Pancreas (tissue), 10 donors: Measurements from ENCODE around the gene DENND1A. TPM values are rescaled to one million over a fixed set of nuclear protein-coding genes. Genes with fewer than 3 reads are reported as not detected.
A peak's percentile ranks its signal among the peaks of the same experiment; 100 is the strongest.

Experiments used
- ATAC-seq, 4 donors: fragments of 200-7000 bp; cut with Tn5 transposase; one replicate each; pipeline versions ENCODE4 v1.8.0 to v1.9.1; 2020; ENCODE audit warnings: mild to moderate bottlenecking in 4 of 4, moderate library complexity in 4 of 4
- DNase-seq, 6 donors: peaks; one replicate each; pipeline ENCODE4 v3.0.0-alpha.2; 2020
- FAIRE-seq: peaks from 2 replicates; lab custom pipeline; 2012; peaks lifted over from hg19 to GRCh38; lab: Jason Lieb, UNC
- H3K27ac ChIP-seq, 4 donors: fragments of 200-600 bp; sonication (generic); 1 replicate in 3 of 4; 2 replicates in 1 of 4; pipeline versions ENCODE4 v1.5.0 to v1.8.0; 2020
- H3K27me3 ChIP-seq, 4 donors: fragments of 200-600 bp; one replicate each; pipeline ENCODE4 v1.8.0; 2021
- H3K36me3 ChIP-seq, 3 donors: fragments of 200-600 bp; sonication (generic) in 1 of 3; one replicate each; pipeline versions ENCODE4 v1.5.0 to v1.8.0; 2020 to 2021
- H3K4me1 ChIP-seq, 3 donors: fragments of 200-600 bp; one replicate each; pipeline ENCODE4 v1.8.0; 2021
- H3K4me3 ChIP-seq, 4 donors: fragments of 200-600 bp; sonication (generic) in 2 of 4; one replicate each; pipeline versions ENCODE4 v1.5.0 to v1.8.0; 2020 to 2021
- H3K9me3 ChIP-seq, 4 donors: fragments of 200-600 bp; one replicate each; pipeline ENCODE4 v1.8.0; 2021
- WGBS, 2 donors: extraction: QIAGEN DNeasy Blood & Tissue Kit; methylation state at CpG; one replicate each; pipeline ENCODE4 v1.1.7; 2013; 5-methylcytosine and 5-hydroxymethylcytosine counted together
- intact Hi-C, 3 donors: fragments of 100-400 bp; cut with DNase I; formaldehyde crosslinking; loops; one replicate each; pipeline versions ENCODE4 v1.11.1 to v1.14.2; 2022
- polyA plus RNA-seq, 2 donors: library from polyadenylated mRNA; stranded (reverse); fragments of 200-250 nt; gene quantifications; one replicate each; pipeline ENCODE4 v1.2.3, GENCODE V29; 2013
- total RNA-seq, 6 donors: library from RNA; stranded (reverse); fragmentation: NEBNext Ultra II Directional in 4 of 6; extraction: Animal tissue kit (Norgen Biotek cat#: 25700) in 4 of 6; gene quantifications; one replicate each; pipeline versions ENCODE4 v1.2.1 to v1.2.4, GENCODE V29; 2021 to 2023
- TF ChIP-seq, protein P1 (sequence below), 4 donors: fragments of 200-600 bp; sonication (generic) in 3 of 4; IDR thresholded peaks; one replicate each; pipeline versions ENCODE4 v1.5.0 to v1.8.0; 2021; ENCODE audit warnings: antibody characterized with exemption in 4 of 4
- donor health status: healthy with polysubstance abuse.
- donor health status: DM: no; HTN: no; CAD: no; lungs with moderate emphysema.
- donor health status: DM: no; HTN: no; CAD: no.
- donor health status: control.
- donor health status: control.
- donor health status: Bipolar disorder and iron deficiency.
- donor health status: DM: yes; HTN: yes; CAD: no.
- donor health status: DM: no; HTN: no; CAD: no.
- donor health status: DM: no; HTN: no; CAD: no.
- donor health status: DM: yes; HTN: yes; CAD: no.

DENND1A gene
- total and polyA plus RNA-seq, 8 donors: 4.5 to 8.3 (median 5.6) TPM

DNA sequence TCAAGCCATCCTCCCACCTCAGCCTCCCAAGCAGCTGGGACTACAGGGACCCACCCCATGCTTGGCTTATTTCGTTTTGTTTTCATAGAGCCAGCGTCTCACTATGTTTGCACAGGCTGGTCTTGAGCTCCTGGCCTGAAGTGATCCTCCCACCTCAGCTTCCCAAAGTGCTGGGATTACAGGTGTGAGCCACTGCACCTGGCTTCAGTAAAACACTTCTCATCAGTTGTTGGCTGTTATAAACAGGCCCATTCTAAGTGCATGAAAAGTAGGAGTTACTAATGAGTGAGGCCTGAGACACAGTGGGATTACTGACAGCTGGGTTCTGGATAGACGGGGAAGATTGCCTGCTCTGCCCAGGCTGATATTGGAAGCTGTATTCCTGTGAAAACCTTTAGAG, 570.4 kb downstream of the DENND1A start:
- Histone ChIP-seq H3K9me3 (no peaks in the 10 kb centered on the region), H3K36me3 (no peaks in the 10 kb centered on the region), H3K4me1 (no peaks in the 10 kb centered on the region), H3K27me3 (no peaks in the 10 kb centered on the region), H3K27ac (no peak overlapping the region), H3K4me3 (no peak overlapping the region)
- TF ChIP-seq, protein P1, sequence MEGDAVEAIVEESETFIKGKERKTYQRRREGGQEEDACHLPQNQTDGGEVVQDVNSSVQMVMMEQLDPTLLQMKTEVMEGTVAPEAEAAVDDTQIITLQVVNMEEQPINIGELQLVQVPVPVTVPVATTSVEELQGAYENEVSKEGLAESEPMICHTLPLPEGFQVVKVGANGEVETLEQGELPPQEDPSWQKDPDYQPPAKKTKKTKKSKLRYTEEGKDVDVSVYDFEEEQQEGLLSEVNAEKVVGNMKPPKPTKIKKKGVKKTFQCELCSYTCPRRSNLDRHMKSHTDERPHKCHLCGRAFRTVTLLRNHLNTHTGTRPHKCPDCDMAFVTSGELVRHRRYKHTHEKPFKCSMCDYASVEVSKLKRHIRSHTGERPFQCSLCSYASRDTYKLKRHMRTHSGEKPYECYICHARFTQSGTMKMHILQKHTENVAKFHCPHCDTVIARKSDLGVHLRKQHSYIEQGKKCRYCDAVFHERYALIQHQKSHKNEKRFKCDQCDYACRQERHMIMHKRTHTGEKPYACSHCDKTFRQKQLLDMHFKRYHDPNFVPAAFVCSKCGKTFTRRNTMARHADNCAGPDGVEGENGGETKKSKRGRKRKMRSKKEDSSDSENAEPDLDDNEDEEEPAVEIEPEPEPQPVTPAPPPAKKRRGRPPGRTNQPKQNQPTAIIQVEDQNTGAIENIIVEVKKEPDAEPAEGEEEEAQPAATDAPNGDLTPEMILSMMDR (IDR thresholded peaks at IDR 0.05): no peak
- DNase-seq (peak in 3 of 6 donors; percentile 10 to 57 (median 32)), ATAC-seq (peak; percentile 33 to 63 (median 62)), FAIRE-seq (no peak)
- 32 to 35% methylated on average over 3 of the region's 3 CpGs for WGBS, 2 donors
- intact Hi-C loops: loop anchor here in 1 of 3 donors (10.0 kb wide), 2 partner anchors 245 to 275 kb away; no protein-coding TSS in a partner anchor

DNA sequence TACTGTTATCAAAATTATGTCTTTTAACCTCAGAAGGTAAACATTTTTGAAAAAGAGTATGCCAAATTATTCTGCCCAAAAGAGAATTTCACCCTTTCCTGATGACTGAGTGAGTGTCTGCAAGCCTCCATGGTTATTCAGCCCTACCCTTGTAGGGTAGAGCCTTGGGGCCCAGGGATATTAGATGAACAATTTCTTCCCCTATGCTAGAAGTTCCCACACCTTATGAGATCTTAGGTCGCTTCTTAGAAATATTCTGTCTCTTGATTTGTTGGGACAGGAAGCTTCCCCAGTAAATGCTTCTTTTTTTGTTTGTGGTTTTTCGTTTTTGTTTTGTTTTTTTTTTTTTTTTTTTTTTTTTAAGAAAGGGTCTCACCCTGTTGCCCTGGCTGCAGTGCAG, 570.8 kb downstream of the DENND1A start:
- WGBS, 2 donors: 65 to 73% methylated on average over 2 of the region's 2 CpGs
- Histone ChIP-seq H3K27ac (no peak overlapping the region), H3K27me3 (no peaks in the 10 kb centered on the region), H3K36me3 (no peaks in the 10 kb centered on the region), H3K9me3 (no peaks in the 10 kb centered on the region), H3K4me1 (no peaks in the 10 kb centered on the region), H3K4me3 (no peak overlapping the region)
- TF ChIP-seq, protein P1 (IDR thresholded peaks at IDR 0.05): no peak
- ATAC-seq (no peak), FAIRE-seq (no peak), DNase-seq (no peak)
- intact Hi-C loops: loop anchor here in 1 of 3 donors (10.0 kb wide), 2 partner anchors 244 to 274 kb away; no protein-coding TSS in a partner anchor

DNA sequence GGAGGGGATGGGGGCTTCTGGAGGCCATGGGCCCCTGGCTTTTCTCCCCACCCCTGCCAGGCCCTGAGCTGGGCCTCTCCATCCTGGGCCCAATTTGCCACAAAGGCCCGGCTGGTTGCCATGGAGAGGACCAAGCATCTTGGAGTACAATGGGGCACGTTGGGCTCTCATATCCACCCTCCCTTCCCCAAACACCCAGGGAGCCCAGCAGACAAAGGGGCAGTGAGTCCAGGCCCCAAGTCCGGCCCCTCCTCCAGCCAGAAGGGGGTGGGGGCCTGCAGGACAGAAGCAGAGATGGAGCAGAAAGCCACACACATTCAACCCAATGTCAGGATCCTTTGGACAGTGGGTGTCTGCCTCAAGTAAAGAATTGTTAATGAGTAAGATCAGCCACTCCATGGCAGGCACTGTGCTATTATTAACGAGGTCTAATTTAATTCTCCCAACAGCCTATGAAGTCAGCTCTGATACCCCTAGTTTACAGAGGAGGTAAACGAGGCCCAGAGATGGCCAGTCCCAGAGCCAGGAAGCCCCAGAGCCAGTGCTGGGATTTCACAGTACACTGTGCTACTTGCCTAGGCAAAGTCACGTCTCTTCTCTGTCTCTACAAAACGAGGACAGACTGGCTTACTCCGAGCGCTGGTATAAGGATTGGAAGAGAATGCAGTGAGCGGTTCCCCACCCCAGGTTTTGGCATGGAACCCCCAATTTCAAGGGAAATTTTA, 571.6 kb downstream of the DENND1A start:
- no peaks in the 10 kb centered on the region for H3K4me1 ChIP-seq
- WGBS, 2 donors: 81 to 87% methylated on average over 10 of the region's 10 CpGs
- no peak for FAIRE-seq
- ATAC-seq: no peak
- no peak overlapping the region for H3K4me3 ChIP-seq
- no peaks in the 10 kb centered on the region for H3K27me3 ChIP-seq
- H3K9me3 ChIP-seq: no peaks in the 10 kb centered on the region
- TF ChIP-seq, protein P1 (IDR thresholded peaks at IDR 0.05): no peak
- no peaks in the 10 kb centered on the region for H3K36me3 ChIP-seq
- DNase-seq: no peak
- intact Hi-C loops: loop anchor here in 1 of 3 donors (10.0 kb wide), 2 partner anchors 244 to 274 kb away; no protein-coding TSS in a partner anchor
- no peak overlapping the region for H3K27ac ChIP-seq

DNA sequence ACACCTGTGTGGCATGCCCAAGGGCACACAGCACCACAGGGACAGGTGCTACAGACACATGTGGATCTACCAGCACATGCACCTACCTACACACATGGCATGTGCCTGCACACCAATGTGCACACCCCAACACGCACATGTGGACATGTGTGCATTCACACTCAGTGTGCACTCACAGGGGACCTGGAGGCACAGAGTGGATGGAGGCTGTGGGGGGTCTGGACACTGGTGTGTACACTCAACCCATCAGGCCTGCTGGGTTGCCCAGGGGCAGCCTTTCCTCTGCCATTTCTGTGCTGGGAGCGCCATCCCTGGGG, 572.2 kb downstream of the DENND1A start:
- TF ChIP-seq, protein P1 (IDR thresholded peaks at IDR 0.05): no peak
- Histone ChIP-seq H3K27ac (no peak overlapping the region), H3K4me3 (no peak overlapping the region), H3K36me3 (no peaks in the 10 kb centered on the region), H3K4me1 (no peaks in the 10 kb centered on the region), H3K9me3 (no peaks in the 10 kb centered on the region), H3K27me3 (no peaks in the 10 kb centered on the region)
- intact Hi-C loops: loop anchor here in 1 of 3 donors (10.0 kb wide), 2 partner anchors 243 to 273 kb away; no protein-coding TSS in a partner anchor
- no peak for DNase-seq
- no peak for FAIRE-seq
- WGBS, 2 donors: 97 to 98% methylated on average over 2 of the region's 2 CpGs
- ATAC-seq: no peak
